Osteocyte (in vitro differentiated cells): ENCODE measurements around the gene ZNF554. TPM values are rescaled to one million over a fixed set of nuclear protein-coding genes. Genes with fewer than 3 reads are reported as not detected.

Source experiments
- DNase-seq: peaks from one replicate; pipeline ENCODE4 v3.0.0; 2021; ENCODE audit warnings: mixed read lengths; ENCODE audit not compliant: unreplicated experiment; ENCODE audit errors: extremely low spot score
- H3K27ac Mint-ChIP-seq: one replicate; pipeline ENCODE4 v1.8.0; 2021; ENCODE audit warnings: mild to moderate bottlenecking, mixed read lengths; ENCODE audit not compliant: unreplicated experiment
- H3K27me3 Mint-ChIP-seq: one replicate; pipeline ENCODE4 v1.8.0; 2021; ENCODE audit warnings: mixed read lengths; ENCODE audit not compliant: unreplicated experiment
- H3K36me3 Mint-ChIP-seq: one replicate; pipeline ENCODE4 v1.8.0; 2021; ENCODE audit warnings: mixed read lengths; ENCODE audit not compliant: unreplicated experiment
- H3K4me1 Mint-ChIP-seq: one replicate; pipeline ENCODE4 v1.8.0; 2021; ENCODE audit warnings: mixed read lengths; ENCODE audit not compliant: unreplicated experiment
- H3K4me3 Mint-ChIP-seq: one replicate; pipeline ENCODE4 v1.8.0; 2021; ENCODE audit warnings: mild to moderate bottlenecking, moderate library complexity, mixed read lengths; ENCODE audit not compliant: unreplicated experiment
- H3K9me3 Mint-ChIP-seq: one replicate; pipeline ENCODE4 v1.8.0; 2021; ENCODE audit warnings: mixed read lengths; ENCODE audit not compliant: unreplicated experiment
- total RNA-seq: library from RNA; stranded (reverse); gene quantifications from 2 replicates; pipeline ENCODE4 v1.2.1, GENCODE V29; 2021
- TF ChIP-seq, protein P1 (sequence below): fragments of 200-600 bp; sonication (generic); IDR thresholded peaks from 2 replicates; pipeline ENCODE4 v1.5.0; 2021; ENCODE audit warnings: antibody characterized with exemption, mild to moderate bottlenecking, moderate library complexity

Gene ZNF554
- total RNA-seq, 1 donor from 2014 or later, result 7.4 TPM

DNA sequence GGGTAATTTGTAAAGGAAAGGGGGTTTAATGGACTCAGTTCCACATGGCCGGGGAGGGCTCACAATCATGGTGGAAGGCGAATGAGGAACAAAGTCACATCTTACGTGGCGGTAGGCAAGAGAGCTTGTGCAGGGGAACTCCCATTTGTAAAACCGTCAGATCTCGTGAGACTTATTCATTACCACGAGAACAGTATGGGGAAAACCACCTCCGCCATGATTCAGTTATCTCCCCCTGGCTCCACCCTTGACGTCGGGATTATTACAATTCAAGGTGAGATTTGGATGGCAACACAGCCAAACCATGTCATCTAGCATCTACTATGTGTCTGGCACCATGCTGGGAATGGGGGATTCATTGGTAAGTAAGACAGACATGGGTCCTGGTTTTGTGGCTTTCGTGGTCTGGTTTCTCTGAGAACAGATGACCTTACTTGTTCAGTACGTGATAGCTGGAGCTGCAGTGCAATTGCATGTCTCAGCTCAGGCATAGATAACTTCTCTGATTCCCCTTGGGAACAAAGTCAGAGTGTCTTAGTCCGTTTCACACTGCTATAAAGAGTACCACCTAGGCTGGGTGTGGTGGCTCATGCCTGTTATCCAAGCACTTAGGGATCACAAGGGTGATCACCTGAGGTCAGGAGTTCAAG lies 8.3 kb downstream of the ZNF554 start:
- H3K4me3 Mint-ChIP-seq, result no peak overlapping the region
- no peaks in the 10 kb centered on the region for H3K27me3 Mint-ChIP-seq
- H3K9me3 Mint-ChIP-seq, result peaks cover 14% of the 10 kb centered on the region
- H3K4me1 Mint-ChIP-seq, result no peaks in the 10 kb centered on the region
- no peak overlapping the region for H3K27ac Mint-ChIP-seq
- TF ChIP-seq, protein P1, sequence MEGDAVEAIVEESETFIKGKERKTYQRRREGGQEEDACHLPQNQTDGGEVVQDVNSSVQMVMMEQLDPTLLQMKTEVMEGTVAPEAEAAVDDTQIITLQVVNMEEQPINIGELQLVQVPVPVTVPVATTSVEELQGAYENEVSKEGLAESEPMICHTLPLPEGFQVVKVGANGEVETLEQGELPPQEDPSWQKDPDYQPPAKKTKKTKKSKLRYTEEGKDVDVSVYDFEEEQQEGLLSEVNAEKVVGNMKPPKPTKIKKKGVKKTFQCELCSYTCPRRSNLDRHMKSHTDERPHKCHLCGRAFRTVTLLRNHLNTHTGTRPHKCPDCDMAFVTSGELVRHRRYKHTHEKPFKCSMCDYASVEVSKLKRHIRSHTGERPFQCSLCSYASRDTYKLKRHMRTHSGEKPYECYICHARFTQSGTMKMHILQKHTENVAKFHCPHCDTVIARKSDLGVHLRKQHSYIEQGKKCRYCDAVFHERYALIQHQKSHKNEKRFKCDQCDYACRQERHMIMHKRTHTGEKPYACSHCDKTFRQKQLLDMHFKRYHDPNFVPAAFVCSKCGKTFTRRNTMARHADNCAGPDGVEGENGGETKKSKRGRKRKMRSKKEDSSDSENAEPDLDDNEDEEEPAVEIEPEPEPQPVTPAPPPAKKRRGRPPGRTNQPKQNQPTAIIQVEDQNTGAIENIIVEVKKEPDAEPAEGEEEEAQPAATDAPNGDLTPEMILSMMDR, result no peak
- peaks cover 55% of the 10 kb centered on the region for H3K36me3 Mint-ChIP-seq
- no peak for DNase-seq

DNA sequence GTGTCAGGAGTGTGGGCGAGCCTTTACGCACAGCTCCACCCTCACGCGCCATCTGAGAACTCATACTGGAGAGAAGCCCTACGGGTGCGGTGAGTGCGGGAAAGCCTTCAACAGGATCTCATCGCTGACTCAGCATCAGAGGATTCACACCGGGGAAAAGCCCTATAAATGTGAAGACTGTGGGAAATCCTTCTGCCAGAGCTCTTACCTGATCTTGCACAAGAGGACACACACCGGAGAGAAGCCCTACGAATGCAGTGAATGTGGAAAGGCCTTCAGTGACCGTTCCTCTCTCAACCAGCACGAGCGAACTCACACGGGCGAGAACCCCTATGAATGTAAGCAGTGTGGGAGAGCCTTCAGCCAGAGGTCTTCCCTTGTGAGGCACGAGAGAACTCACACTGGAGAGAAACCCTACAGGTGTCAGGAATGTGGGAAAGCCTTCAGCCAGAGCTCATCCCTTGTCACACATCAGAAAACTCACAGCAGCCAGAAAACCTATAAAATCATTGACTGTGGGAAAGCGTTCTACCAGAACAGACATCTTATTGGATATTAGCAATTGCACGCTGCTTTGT lies 14.7 kb downstream of the ZNF554 start:
- Mint-ChIP-seq H3K27ac (no peak overlapping the region), H3K4me1 (no peaks in the 10 kb centered on the region), H3K4me3 (no peak overlapping the region), H3K27me3 (no peaks in the 10 kb centered on the region), H3K9me3 (peaks cover 28% of the 10 kb centered on the region), H3K36me3 (peaks cover 63% of the 10 kb centered on the region)
- TF ChIP-seq, protein P1, result no peak
- no peak for DNase-seq

DNA sequence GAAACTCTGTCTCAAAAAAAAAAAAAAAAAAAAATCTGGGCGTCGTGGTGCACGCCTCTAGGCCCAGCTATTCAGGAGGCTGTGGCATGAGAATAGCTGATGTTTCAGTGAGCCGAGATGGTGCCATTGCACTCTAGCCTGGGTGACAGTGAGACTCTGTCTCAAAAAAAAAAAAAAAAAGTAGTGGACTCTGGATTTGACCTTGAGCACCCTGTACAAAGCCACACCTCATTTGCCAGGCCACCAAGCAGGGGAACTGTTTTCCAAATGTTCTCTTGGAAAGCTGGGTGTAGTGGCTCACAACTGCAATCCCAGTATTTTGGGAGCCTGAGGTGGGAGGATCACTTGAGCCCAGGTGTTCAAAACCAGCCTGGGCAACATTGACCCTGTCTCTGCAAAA lies 17.8 kb downstream of the ZNF554 start:
- DNase-seq, result no peak
- Mint-ChIP-seq H3K4me3 (no peak overlapping the region), H3K27ac (no peak overlapping the region), H3K27me3 (no peaks in the 10 kb centered on the region), H3K36me3 (peaks cover 44% of the 10 kb centered on the region), H3K9me3 (peaks cover 25% of the 10 kb centered on the region), H3K4me1 (peaks cover 4% of the 10 kb centered on the region)
- TF ChIP-seq, protein P1, result no peak

DNA sequence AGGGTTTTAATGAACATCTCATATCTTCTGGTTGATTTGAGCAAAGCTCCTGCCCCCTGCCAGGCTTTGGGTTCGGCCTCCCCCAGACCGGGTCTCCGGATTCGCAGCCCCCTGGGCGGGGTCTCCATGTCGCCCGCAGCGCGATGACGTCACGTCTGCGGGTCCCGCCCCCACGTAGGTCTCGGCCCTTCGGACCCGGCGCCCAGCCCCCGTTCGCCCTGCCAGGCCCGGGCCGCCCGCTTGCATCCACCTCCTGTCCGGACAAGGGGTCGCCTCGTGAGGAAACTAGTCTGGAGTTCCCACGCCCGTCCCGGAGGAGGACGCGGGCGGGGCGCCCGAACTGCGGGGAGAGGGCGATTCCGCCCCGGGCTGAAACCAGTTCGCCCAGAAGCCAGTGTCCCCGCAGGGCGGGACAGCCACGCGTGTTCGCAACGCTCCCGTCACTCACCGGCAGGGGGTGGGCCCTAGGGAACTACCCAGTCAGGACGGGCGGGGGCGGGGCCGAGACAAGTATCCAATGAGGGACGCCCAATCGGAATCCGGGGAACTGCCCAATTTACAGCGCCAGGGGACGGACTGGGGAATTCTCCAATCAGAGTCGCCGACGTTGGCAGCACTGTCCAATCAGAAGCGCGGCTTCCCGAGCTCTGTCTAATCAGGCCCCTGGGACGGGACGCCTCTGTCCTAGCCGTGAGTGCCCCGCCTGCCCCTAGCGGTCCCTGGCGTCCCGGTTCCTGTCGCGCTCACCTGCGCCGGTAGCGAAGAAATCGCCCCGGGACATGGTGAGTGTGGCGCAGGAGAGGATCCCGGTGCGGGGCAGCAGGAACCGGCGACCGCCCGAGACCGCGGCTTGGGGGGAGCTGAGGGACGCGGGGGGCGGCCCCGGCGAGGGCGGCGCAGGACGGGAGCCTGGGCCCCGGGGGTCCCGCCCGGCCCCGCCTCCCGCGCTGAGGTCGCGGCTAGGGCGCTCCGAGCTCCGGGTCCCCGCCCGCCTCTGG lies 21.4 kb downstream of the ZNF554 start, which contains the start of gene ZNF555:
Gene ZNF555, plus strand, starts transcription at position 682 of the 998 bp plus-strand sequence. Its CDS starts 98 bp downstream, at position 780.
- peaks cover 8% of the 10 kb centered on the region for H3K9me3 Mint-ChIP-seq
- H3K4me1 Mint-ChIP-seq, result peaks cover 13% of the 10 kb centered on the region
- peak within 1 kb of the TSS; percentile 87 for H3K4me3 Mint-ChIP-seq
- DNase-seq, result peak; percentile 99
- H3K27ac Mint-ChIP-seq, result peak within 1 kb of the TSS; percentile 96
- H3K27me3 Mint-ChIP-seq, result no peaks in the 10 kb centered on the region
- TF ChIP-seq, protein P1, result peak; percentile 44
- H3K36me3 Mint-ChIP-seq, result peaks cover 22% of the 10 kb centered on the region
